IMR-90 (cell line): ENCODE measurements around the gene FEV. TPM values are rescaled to one million over a fixed set of nuclear protein-coding genes. Genes with fewer than 3 reads are reported as not detected.

ENCODE experiments used
- ATAC-seq: fragments of 200-7000 bp; cut with Tn5 transposase; 2 replicates; pipeline ENCODE4 v1.9.1; 2020; ENCODE audit warnings: low read depth, mild to moderate bottlenecking, moderate library complexity
- BruUV-seq: library from RNA; stranded (reverse); fragments of 400-500 nt; replicated peaks from 2 replicates; lab custom pipeline; 2021; lab: Mats Ljungman, UMichigan
- CTCF ChIA-PET: fragments of 300-600 bp; formaldehyde crosslinking; extraction: SDS; loops from one replicate; lab custom pipeline; 2021; ENCODE audit warnings: antibody characterized with exemption; lab: Yijun Ruan, JAX
- POLR2A ChIA-PET: fragments of 300-600 bp; sonication (Branson Sonifier 250); formaldehyde crosslinking; loops from one replicate; lab custom pipeline; 2022; ENCODE audit warnings: antibody characterized with exemption; ENCODE audit not compliant: unreplicated experiment; lab: Charles Lee
- DNase-seq: peaks from one replicate; pipeline ENCODE4 v3.0.0; 2013
- H2AFZ ChIP-seq: replicated peaks from 2 replicates; pipeline ENCODE3; 2013; ENCODE audit warnings: low read length, mild to moderate bottlenecking; ENCODE audit not compliant: poor library complexity
- H2AK5ac ChIP-seq: 2 replicates; pipeline ENCODE4 v1.6.1; 2013; ENCODE audit warnings: low read depth, low read length, inconsistent platforms
- H2AK9ac ChIP-seq: replicated peaks from 2 replicates; pipeline ENCODE3; 2013; ENCODE audit warnings: mild to moderate bottlenecking, low read depth, low read length, moderate library complexity; ENCODE audit not compliant: poor library complexity
- H2BK120ac ChIP-seq: 2 replicates; pipeline ENCODE4 v1.6.1; 2013; ENCODE audit warnings: low read depth, low read length, inconsistent platforms
- H2BK15ac ChIP-seq: 3 replicates; pipeline ENCODE4 v1.6.1; 2013; ENCODE audit warnings: low read depth, low read length, inconsistent platforms
- H2BK20ac ChIP-seq: 2 replicates; pipeline ENCODE4 v1.6.1; 2013; ENCODE audit warnings: low read depth, mild to moderate bottlenecking, inconsistent platforms, low read length, moderate library complexity
- H2BK5ac ChIP-seq: 2 replicates; pipeline ENCODE4 v1.6.1; 2013; ENCODE audit warnings: mild to moderate bottlenecking, low read depth, low read length, inconsistent platforms; ENCODE audit not compliant: poor library complexity, severe bottlenecking
- H3K14ac ChIP-seq: replicated peaks from 2 replicates; pipeline ENCODE4 v1.6.1; 2013; ENCODE audit warnings: low read depth, low read length, inconsistent platforms
- H3K18ac ChIP-seq: 2 replicates; pipeline ENCODE4 v1.6.1; 2013; ENCODE audit warnings: low read depth, low read length, control low read depth
- H3K23ac ChIP-seq: 2 replicates; pipeline ENCODE4 v1.6.1; 2013; ENCODE audit warnings: low read depth, low read length, inconsistent platforms
- H3K27ac ChIP-seq: 2 replicates; pipeline ENCODE4 v1.5.1; 2013; ENCODE audit warnings: mild to moderate bottlenecking, control low read depth, low read length; ENCODE audit not compliant: insufficient read depth
- H3K27me3 ChIP-seq: 2 replicates; pipeline ENCODE4 v1.6.1; 2013; ENCODE audit warnings: low read length; ENCODE audit not compliant: control insufficient read depth, insufficient read depth
- H3K36me3 ChIP-seq: 2 replicates; pipeline ENCODE4 v1.6.1; 2013; ENCODE audit warnings: low read length, mixed read lengths; ENCODE audit not compliant: control insufficient read depth, insufficient read depth
- H3K4ac ChIP-seq: 2 replicates; pipeline ENCODE4 v1.6.1; 2013; ENCODE audit warnings: low read depth, low read length, inconsistent platforms
- H3K4me1 ChIP-seq: 2 replicates; pipeline ENCODE4 v1.6.1; 2013; ENCODE audit warnings: low read length, mixed read lengths; ENCODE audit not compliant: control insufficient read depth, insufficient read depth
- H3K4me2 ChIP-seq: 2 replicates; pipeline ENCODE4 v1.6.1; 2013; ENCODE audit warnings: low read depth, mild to moderate bottlenecking, control low read depth, low read length, moderate library complexity
- H3K4me3 ChIP-seq: 2 replicates; pipeline ENCODE4 v1.5.1; 2013; ENCODE audit warnings: low read depth, mild to moderate bottlenecking, control low read depth, low read length, moderate library complexity; ENCODE audit not compliant: insufficient read depth
- H3K56ac ChIP-seq: 2 replicates; pipeline ENCODE4 v1.6.1; 2013; ENCODE audit warnings: low read length, inconsistent platforms; ENCODE audit not compliant: insufficient read depth; ENCODE audit errors: extremely low read depth
- H3K79me1 ChIP-seq, 2 experiments: 2 replicates each; pipeline ENCODE4 v1.6.1; 2013; ENCODE audit warnings: low read length in 2 of 2, inconsistent platforms in 1 of 2, low read depth in 1 of 2
- H3K9ac ChIP-seq: 2 replicates; pipeline ENCODE4 v1.6.1; 2013; ENCODE audit warnings: low read depth, low read length, control low read depth
- H3K9me1 ChIP-seq: 2 replicates; pipeline ENCODE4 v1.6.1; 2013; ENCODE audit warnings: low read length, inconsistent platforms; ENCODE audit not compliant: insufficient read depth
- H3K9me3 ChIP-seq: 2 replicates; pipeline ENCODE4 v1.6.1; 2013; ENCODE audit warnings: low read length; ENCODE audit not compliant: control insufficient read depth, insufficient read depth
- H4K20me1 ChIP-seq: 2 replicates; pipeline ENCODE4 v1.6.1; 2013; ENCODE audit warnings: low read length, inconsistent platforms; ENCODE audit not compliant: insufficient read depth
- H4K5ac ChIP-seq: 2 replicates; pipeline ENCODE4 v1.6.1; 2013; ENCODE audit warnings: mild to moderate bottlenecking, low read depth, low read length, control low read depth
- H4K8ac ChIP-seq, 2 experiments: 2 replicates each; pipeline ENCODE4 v1.6.1; 2013; ENCODE audit warnings: low read depth in 2 of 2, low read length in 2 of 2, control low read depth in 1 of 2, inconsistent platforms in 1 of 2
- H4K91ac ChIP-seq: 2 replicates; pipeline ENCODE4 v1.6.1; 2013; ENCODE audit warnings: low read depth, low read length, inconsistent platforms; ENCODE audit not compliant: insufficient read depth
- BHLHE40 ChIP-seq: fragments of 150-350 bp; IDR thresholded peaks from 2 replicates; pipeline ENCODE4 v1.6.1; 2016; ENCODE audit warnings: mild to moderate bottlenecking, low read depth, low read length
- CEBPB ChIP-seq: IDR thresholded peaks from 2 replicates; pipeline ENCODE4 v1.6.1; 2012; ENCODE audit warnings: low read depth, low read length, improper control_type of control experiment
- CHD1 ChIP-seq: IDR thresholded peaks from 2 replicates; pipeline ENCODE4 v1.6.1; 2012; ENCODE audit warnings: low read depth, low read length, improper control_type of control experiment
- FOS ChIP-seq: fragments of 150-350 bp; IDR thresholded peaks from 2 replicates; pipeline ENCODE4 v1.6.1; 2016; ENCODE audit warnings: low read depth, low read length
- MAFK ChIP-seq: IDR thresholded peaks from 2 replicates; pipeline ENCODE4 v1.6.1; 2012; ENCODE audit warnings: low read depth, low read length, improper control_type of control experiment
- MAZ ChIP-seq: IDR thresholded peaks from 2 replicates; pipeline ENCODE4 v1.6.1; 2012; ENCODE audit warnings: low read depth, mild to moderate bottlenecking, low read length, improper control_type of control experiment, moderate library complexity, borderline replicate concordance
- MXI1 ChIP-seq: IDR thresholded peaks from 2 replicates; pipeline ENCODE4 v1.6.1; 2012; ENCODE audit warnings: low read depth, mild to moderate bottlenecking, low read length, moderate library complexity, borderline replicate concordance
- NFE2L2 ChIP-seq: fragments of 150-350 bp; IDR thresholded peaks from 2 replicates; pipeline ENCODE4 v1.6.1; 2016; ENCODE audit warnings: low read depth, mild to moderate bottlenecking, low read length
- POLR2A ChIP-seq: IDR thresholded peaks from 2 replicates; pipeline ENCODE4 v1.6.1; 2012; ENCODE audit warnings: mild to moderate bottlenecking, low read depth, low read length
- RAD21 ChIP-seq: IDR thresholded peaks from 2 replicates; pipeline ENCODE4 v1.6.1; 2012; ENCODE audit warnings: low read length, improper control_type of control experiment
- RCOR1 ChIP-seq: IDR thresholded peaks from 2 replicates; pipeline ENCODE4 v1.6.1; 2012; ENCODE audit warnings: mild to moderate bottlenecking, low read length, improper control_type of control experiment; ENCODE audit not compliant: insufficient replicate concordance
- RFX5 ChIP-seq: IDR thresholded peaks from 2 replicates; pipeline ENCODE4 v1.8.0; 2012; ENCODE audit warnings: low read depth, mild to moderate bottlenecking, low read length, moderate library complexity
- SMC3 ChIP-seq: fragments of 150-350 bp; IDR thresholded peaks from 2 replicates; pipeline ENCODE4 v1.6.1; 2016; ENCODE audit warnings: low read depth, mild to moderate bottlenecking, antibody characterized with exemption, low read length, moderate library complexity
- WGBS, 2 experiments: methylation state at CpG; one replicate each; pipeline versions ENCODE4 v1.1.5 to v1.1.7; 2013; ENCODE audit warnings: missing lambda C conversion rate in 2 of 2; ENCODE audit not compliant: insufficient read length in 1 of 2; ENCODE audit errors: extremely low coverage in 2 of 2; 5-methylcytosine and 5-hydroxymethylcytosine counted together
- dilution Hi-C: fragments of 300-500 bp; cut with HindIII; formaldehyde crosslinking; loops from one replicate; pipeline ENCODE4 v1.14.3; 2018; ENCODE audit warnings: low sequenced_read_pairs; ENCODE audit not compliant: unreplicated experiment
- in situ Hi-C: fragments of 300-500 bp; cut with MboI; formaldehyde crosslinking; loops from 3 replicates; pipeline ENCODE4 v1.14.3; 2019; ENCODE audit warnings: low sequenced_read_pairs, inconsistent platforms, mixed read lengths
- intact Hi-C: fragments of 100-400 bp; cut with micrococcal nuclease; formaldehyde crosslinking; loops from 2 replicates; pipeline ENCODE4 v1.10.0; 2022
- polyA plus RNA-seq, 3 experiments: library from polyadenylated mRNA; depleted of rRNA; stranded (reverse); fragments of >200 nt; gene quantifications; 2 replicates each; pipeline ENCODE4 v1.2.3, GENCODE V29; 2012; ENCODE audit warnings: low replicate concordance in 1 of 3
- total RNA-seq: library from RNA; depleted of rRNA; stranded (reverse); fragments of >200 nt; gene quantifications from 2 replicates; pipeline ENCODE4 v1.2.3, GENCODE V29; 2012
- TF ChIP-seq, protein P1 (sequence below): fragments of 150-350 bp; IDR thresholded peaks from 2 replicates; pipeline ENCODE4 v1.6.1; 2016; ENCODE audit warnings: low read depth, mild to moderate bottlenecking, low read length, moderate library complexity, borderline replicate concordance
- TF ChIP-seq, protein P2 (sequence below): conservative IDR thresholded peaks from 2 replicates; pipeline ENCODE4 v1.5.1; 2012; ENCODE audit warnings: mild to moderate bottlenecking, low read depth, low read length, improper control_type of control experiment
- TF ChIP-seq, protein P3 (sequence below): fragments of 150-350 bp; IDR thresholded peaks from 2 replicates; pipeline ENCODE4 v1.6.1; 2017; ENCODE audit warnings: mild to moderate bottlenecking, antibody characterized with exemption, low read length, low read depth

Gene FEV
- total and polyA plus RNA-seq, 2 of the 4 experiments (the other 2 are of a cell fraction), result not detected

DNA sequence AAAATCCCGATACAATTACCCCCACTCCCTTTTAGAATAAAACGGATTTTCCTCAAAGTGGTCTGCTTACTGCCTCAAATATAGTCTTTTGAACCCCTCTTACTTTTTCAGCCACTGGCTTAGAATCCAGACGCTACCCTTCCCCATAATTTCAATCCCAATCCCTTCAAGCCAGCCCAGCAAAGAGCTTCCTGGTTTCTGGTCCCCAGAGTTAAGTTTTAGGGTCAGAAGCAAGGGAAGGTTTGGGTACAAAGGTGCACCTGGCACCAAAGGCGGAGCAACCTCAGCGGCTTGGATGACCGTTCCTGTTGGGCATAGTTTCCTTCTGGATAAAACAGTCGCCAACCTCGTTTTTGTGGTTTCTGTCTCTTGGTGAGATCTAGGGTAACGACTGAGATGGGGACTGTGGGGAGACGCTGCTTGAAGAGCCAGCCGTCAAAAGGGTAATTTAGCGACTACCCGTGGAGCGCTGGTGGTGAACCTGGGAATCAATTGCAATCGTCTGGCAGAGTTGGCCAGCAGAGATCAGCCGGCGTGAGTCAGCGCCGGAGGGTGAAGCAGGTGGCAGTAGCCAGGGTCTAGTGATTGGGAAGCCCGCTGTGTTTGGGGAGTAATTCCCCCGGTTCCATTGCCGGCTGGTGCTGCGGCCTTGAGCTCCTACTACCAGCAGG, 1.6 kb downstream of the FEV start:
- no peak overlapping the region for H3K9ac ChIP-seq
- H3K9me1 ChIP-seq, result no peaks in the 10 kb centered on the region; the same call in 1 of the 2 replicates
- no peak for TF ChIP-seq NFE2L2
- TF ChIP-seq CEBPB, result no peak
- TF ChIP-seq BHLHE40, result no peak
- TF ChIP-seq, protein P1, sequence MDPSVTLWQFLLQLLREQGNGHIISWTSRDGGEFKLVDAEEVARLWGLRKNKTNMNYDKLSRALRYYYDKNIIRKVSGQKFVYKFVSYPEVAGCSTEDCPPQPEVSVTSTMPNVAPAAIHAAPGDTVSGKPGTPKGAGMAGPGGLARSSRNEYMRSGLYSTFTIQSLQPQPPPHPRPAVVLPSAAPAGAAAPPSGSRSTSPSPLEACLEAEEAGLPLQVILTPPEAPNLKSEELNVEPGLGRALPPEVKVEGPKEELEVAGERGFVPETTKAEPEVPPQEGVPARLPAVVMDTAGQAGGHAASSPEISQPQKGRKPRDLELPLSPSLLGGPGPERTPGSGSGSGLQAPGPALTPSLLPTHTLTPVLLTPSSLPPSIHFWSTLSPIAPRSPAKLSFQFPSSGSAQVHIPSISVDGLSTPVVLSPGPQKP, result no peak
- no peak for TF ChIP-seq MAZ
- TF ChIP-seq SMC3, result no peak
- no peak for TF ChIP-seq RFX5
- TF ChIP-seq RCOR1, result no peak
- TF ChIP-seq MAFK, result no peak
- TF ChIP-seq, protein P2, sequence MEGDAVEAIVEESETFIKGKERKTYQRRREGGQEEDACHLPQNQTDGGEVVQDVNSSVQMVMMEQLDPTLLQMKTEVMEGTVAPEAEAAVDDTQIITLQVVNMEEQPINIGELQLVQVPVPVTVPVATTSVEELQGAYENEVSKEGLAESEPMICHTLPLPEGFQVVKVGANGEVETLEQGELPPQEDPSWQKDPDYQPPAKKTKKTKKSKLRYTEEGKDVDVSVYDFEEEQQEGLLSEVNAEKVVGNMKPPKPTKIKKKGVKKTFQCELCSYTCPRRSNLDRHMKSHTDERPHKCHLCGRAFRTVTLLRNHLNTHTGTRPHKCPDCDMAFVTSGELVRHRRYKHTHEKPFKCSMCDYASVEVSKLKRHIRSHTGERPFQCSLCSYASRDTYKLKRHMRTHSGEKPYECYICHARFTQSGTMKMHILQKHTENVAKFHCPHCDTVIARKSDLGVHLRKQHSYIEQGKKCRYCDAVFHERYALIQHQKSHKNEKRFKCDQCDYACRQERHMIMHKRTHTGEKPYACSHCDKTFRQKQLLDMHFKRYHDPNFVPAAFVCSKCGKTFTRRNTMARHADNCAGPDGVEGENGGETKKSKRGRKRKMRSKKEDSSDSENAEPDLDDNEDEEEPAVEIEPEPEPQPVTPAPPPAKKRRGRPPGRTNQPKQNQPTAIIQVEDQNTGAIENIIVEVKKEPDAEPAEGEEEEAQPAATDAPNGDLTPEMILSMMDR, result no peak
- TF ChIP-seq FOS, result no peak
- no peak for TF ChIP-seq CHD1
- no peak for TF ChIP-seq MXI1
- TF ChIP-seq POLR2A, result no peak
- TF ChIP-seq RAD21, result no peak
- TF ChIP-seq, protein P3, sequence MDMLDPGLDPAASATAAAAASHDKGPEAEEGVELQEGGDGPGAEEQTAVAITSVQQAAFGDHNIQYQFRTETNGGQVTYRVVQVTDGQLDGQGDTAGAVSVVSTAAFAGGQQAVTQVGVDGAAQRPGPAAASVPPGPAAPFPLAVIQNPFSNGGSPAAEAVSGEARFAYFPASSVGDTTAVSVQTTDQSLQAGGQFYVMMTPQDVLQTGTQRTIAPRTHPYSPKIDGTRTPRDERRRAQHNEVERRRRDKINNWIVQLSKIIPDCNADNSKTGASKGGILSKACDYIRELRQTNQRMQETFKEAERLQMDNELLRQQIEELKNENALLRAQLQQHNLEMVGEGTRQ, result no peak
- H3K18ac ChIP-seq, result no peak overlapping the region
- intact Hi-C loops, result no loop called here
- no peak overlapping the region for H2BK120ac ChIP-seq
- peaks cover 78% of the 10 kb centered on the region for H3K27me3 ChIP-seq
- no peak overlapping the region for H2AK5ac ChIP-seq
- H2AFZ ChIP-seq, result no peak overlapping the region
- no peak overlapping the region for H2AK9ac ChIP-seq
- CTCF ChIA-PET, result interaction anchor here (0.6 kb wide), 1 partner anchor 13 kb away, joined by 3 read pairs; no protein-coding TSS in a partner anchor
- no peak overlapping the region for H3K56ac ChIP-seq
- ATAC-seq (no peak), DNase-seq (no peak)
- H2BK20ac ChIP-seq, result no peak overlapping the region
- no peak overlapping the region for H4K8ac ChIP-seq
- H3K79me1 ChIP-seq, result no peaks in the 10 kb centered on the region
- 0 out of 2 replicates have a peak, but pooled peaks cover 2% of the 10 kb centered on the region for H3K4me1 ChIP-seq
- no peak overlapping the region for H3K23ac ChIP-seq
- H3K27ac ChIP-seq, result no peak overlapping the region
- POLR2A ChIA-PET, result no interaction called here
- peaks cover 3% of the 10 kb centered on the region; the same call in 1 of the 2 replicates for H4K20me1 ChIP-seq
- H3K9me3 ChIP-seq, result no peaks in the 10 kb centered on the region
- H4K5ac ChIP-seq, result no peak overlapping the region
- no peak overlapping the region for H3K4me3 ChIP-seq
- H3K14ac ChIP-seq, result no peak overlapping the region
- H2BK15ac ChIP-seq, result no peak overlapping the region
- no peak overlapping the region for H4K91ac ChIP-seq
- dilution Hi-C loops, result no loop called here
- no TSS peak for BruUV-seq
- H3K36me3 ChIP-seq, result no peaks in the 10 kb centered on the region
- no peak overlapping the region for H3K4me2 ChIP-seq
- no peak overlapping the region for H2BK5ac ChIP-seq
- H3K4ac ChIP-seq, result no peak overlapping the region
- in situ Hi-C loops, result no loop called here
- 2% methylated on average over 8 of the region's 23 CpGs; no CpG with 5 or more reads in 1 of the 2 experiments for WGBS, 2 experiments
